ENCODE measurements around the gene RSKR. TPM values are rescaled to one million over a fixed set of nuclear protein-coding genes. Genes with fewer than 3 reads are reported as not detected.
A peak's percentile ranks its signal among the peaks of the same experiment; 100 is the strongest.
"Not testable (repeated sequence)": the region's sequence is repeated elsewhere in the genome, so short reads cannot be mapped to it uniquely, and the experiment has no call there.

Gene RSKR
- total RNA-seq, 1 experiment from 2014 or later: 17.2 TPM

- Histone ChIP-seq H3K27ac (ENCODE audit: low read length) (no peak overlapping the region), H3K4me1 (ENCODE audit: control insufficient read depth, insufficient read depth, low read length) (no peaks in the 10 kb centered on the region), H3K27me3 (ENCODE audit: control insufficient read depth, insufficient read depth, low read length) (no peaks in the 10 kb centered on the region), H3K36me3 (ENCODE audit: control insufficient read depth, insufficient read depth, low read length) (peaks cover 5% of the 10 kb centered on the region; the same call in 1 of the 2 replicates), H3K9me3 (ENCODE audit: control insufficient read depth, insufficient read depth, low read depth, low read length) (no peaks in the 10 kb centered on the region), H3K4me3 (ENCODE audit: low read depth in 2 of 2, low read length in 2 of 2) (no peak overlapping the region)
- ChIA-PET CTCF (no interaction called here), POLR2A (interaction anchor here (0.6 kb wide), 1 partner anchor 63 kb away, joined by 3 read pairs; no protein-coding TSS in a partner anchor)
- ATAC-seq (no peak), DNase-seq (ENCODE audit: low read depth, low spot score) (no peak)
- TF ChIP-seq TCF7L2 (IDR thresholded peaks at IDR 0.05; ENCODE audit: low read depth, low read length) (no peak), POLR2AphosphoS5 (IDR thresholded peaks at IDR 0.05; ENCODE audit: low read depth, low read length) (0 out of 2 replicates have a peak, but pooled peaks have one; percentile 6)
- in situ Hi-C loops (cut with HindIII; ENCODE audit: low pct_unique_long_range_greater_than_20kb, low sequenced_read_pairs) (no loop called here), intact Hi-C loops (cut with micrococcal nuclease; ENCODE audit: unreplicated experiment) (no loop called here)
- BruUV-seq (replicated peaks): no TSS peak
Observed at GRCh38 chr17:28610376-28610775, 3.6 kb downstream of the RSKR start.

GRCh38 chr17:28604031-28604430 lies 10.0 kb downstream of the RSKR start:
- BruUV-seq (replicated peaks); H3K4me1 ChIP-seq (ENCODE audit: control insufficient read depth, insufficient read depth, low read length); H3K4me3 ChIP-seq (ENCODE audit: low read depth in 2 of 2, low read length in 2 of 2); POLR2A ChIA-PET; in situ Hi-C loops (cut with HindIII; ENCODE audit: low pct_unique_long_range_greater_than_20kb, low sequenced_read_pairs); DNase-seq (ENCODE audit: low read depth, low spot score); intact Hi-C loops (cut with micrococcal nuclease; ENCODE audit: unreplicated experiment); H3K27me3 ChIP-seq (ENCODE audit: control insufficient read depth, insufficient read depth, low read length); CTCF ChIA-PET; H3K9me3 ChIP-seq (ENCODE audit: control insufficient read depth, insufficient read depth, low read depth, low read length); H3K27ac ChIP-seq (ENCODE audit: low read length); ATAC-seq; H3K36me3 ChIP-seq (ENCODE audit: control insufficient read depth, insufficient read depth, low read length): not testable (repeated sequence)

GRCh38 chr17:28599311-28600184 lies 14.4 kb downstream of the RSKR start:
- ATAC-seq (peak; percentile 76), DNase-seq (ENCODE audit: low read depth, low spot score) (peak; percentile 68)
- in situ Hi-C loops (cut with HindIII; ENCODE audit: low pct_unique_long_range_greater_than_20kb, low sequenced_read_pairs) (no loop called here), intact Hi-C loops (cut with micrococcal nuclease; ENCODE audit: unreplicated experiment) (no loop called here)
- no peaks in the 10 kb centered on the region for H3K27me3 ChIP-seq (ENCODE audit: control insufficient read depth, insufficient read depth, low read length)
- peak overlapping the region; percentile 95 for H3K27ac ChIP-seq (ENCODE audit: low read length)
- ChIA-PET POLR2A (interaction anchor here (0.9 to 1.7 kb wide), 3 partner anchors 12 to 41 kb away, joined by 3 to 5 read pairs (median 4); partner anchors contain the start of gene ALDOC), CTCF (no interaction called here)
- peaks cover 10% of the 10 kb centered on the region for H3K4me1 ChIP-seq (ENCODE audit: control insufficient read depth, insufficient read depth, low read length)
- no peaks in the 10 kb centered on the region for H3K9me3 ChIP-seq (ENCODE audit: control insufficient read depth, insufficient read depth, low read depth, low read length)
- peak overlapping the region; percentile 82 to 83 for H3K4me3 ChIP-seq (ENCODE audit: low read depth in 2 of 2, low read length in 2 of 2)
- peaks cover 4% of the 10 kb centered on the region; the same call in 1 of the 2 replicates for H3K36me3 ChIP-seq (ENCODE audit: control insufficient read depth, insufficient read depth, low read length)
- TF ChIP-seq CTCF (IDR thresholded peaks at IDR 0.05) (no peak), TCF7L2 (IDR thresholded peaks at IDR 0.05; ENCODE audit: low read depth, low read length) (no peak), POLR2AphosphoS5 (IDR thresholded peaks at IDR 0.05; ENCODE audit: low read depth, low read length) (no peak), SIN3A (IDR thresholded peaks at IDR 0.05; ENCODE audit: borderline replicate concordance, insufficient read depth, low read depth, low read length) (no peak), REST (IDR thresholded peaks at IDR 0.05; ENCODE audit: insufficient read depth in 1 of 2, low read depth in 2 of 2, low read length in 1 of 2) (no peak)
- BruUV-seq (replicated peaks): TSS peak; percentile 95
